WTC11 (cell line): ENCODE results near the gene PTCSC3. TPM values are rescaled to one million over a fixed set of nuclear protein-coding genes. Genes with fewer than 3 reads are reported as not detected.

Experiments used
- ATAC-seq: fragments of 200-7000 bp; cut with Tn5 transposase; 2 replicates; pipeline ENCODE4 v1.10.0; 2021; ENCODE audit warnings: mild to moderate bottlenecking, moderate library complexity
- CTCF ChIA-PET: fragments of 300-600 bp; sonication (Branson Sonifier 250); formaldehyde crosslinking; loops from one replicate; lab custom pipeline; 2021; ENCODE audit warnings: antibody characterized with exemption; lab: Charles Lee
- POLR2A ChIA-PET: fragments of 350-600 bp; sonication (Branson Sonifier 250); formaldehyde crosslinking; loops from one replicate; lab custom pipeline; 2021; ENCODE audit warnings: antibody characterized with exemption; lab: Charles Lee
- DNase-seq: peaks from one replicate; pipeline ENCODE4 v3.0.0; 2021; ENCODE audit warnings: low spot score
- H3K27ac Mint-ChIP-seq: 2 replicates; pipeline ENCODE4 v1.8.0; 2021; ENCODE audit warnings: mixed read lengths
- H3K27me3 Mint-ChIP-seq: 2 replicates; pipeline ENCODE4 v1.8.0; 2021; ENCODE audit warnings: low read depth, mild to moderate bottlenecking, moderate library complexity, mixed read lengths
- H3K36me3 Mint-ChIP-seq: 2 replicates; pipeline ENCODE4 v1.8.0; 2021; ENCODE audit warnings: mixed read lengths
- H3K4me1 Mint-ChIP-seq: 2 replicates; pipeline ENCODE4 v1.8.0; 2022; ENCODE audit warnings: mixed read lengths
- H3K4me3 Mint-ChIP-seq: 2 replicates; pipeline ENCODE4 v1.8.0; 2021; ENCODE audit warnings: mild to moderate bottlenecking, moderate library complexity, mixed read lengths
- H3K9me3 Mint-ChIP-seq: 2 replicates; pipeline ENCODE4 v1.8.0; 2021; ENCODE audit warnings: mixed read lengths
- AFF4 ChIP-seq: sonication (generic); formaldehyde crosslinking; IDR thresholded peaks from 2 replicates; pipeline ENCODE4 v1.8.1; 2023; ENCODE audit warnings: mild to moderate bottlenecking, missing genetic modification reagents, borderline replicate concordance
- E2F4 ChIP-seq: sonication (generic); formaldehyde crosslinking; IDR thresholded peaks from 2 replicates; pipeline ENCODE4 v1.8.1; 2022; ENCODE audit warnings: low read depth, mild to moderate bottlenecking, moderate library complexity, missing genetic modification reagents, borderline replicate concordance
- ELF4 ChIP-seq: sonication (generic); formaldehyde crosslinking; IDR thresholded peaks from 2 replicates; pipeline ENCODE4 v1.8.1; 2022; ENCODE audit warnings: low read depth, mild to moderate bottlenecking, moderate library complexity, missing genetic modification reagents
- FOXK1 ChIP-seq: sonication (generic); formaldehyde crosslinking; IDR thresholded peaks from 2 replicates; pipeline ENCODE4 v1.8.0; 2022; ENCODE audit warnings: mild to moderate bottlenecking, moderate library complexity, missing genetic modification reagents
- FOXP4 ChIP-seq: sonication (generic); formaldehyde crosslinking; IDR thresholded peaks from 2 replicates; pipeline ENCODE4 v1.8.0; 2022; ENCODE audit warnings: mild to moderate bottlenecking, missing genetic modification reagents
- KAT7 ChIP-seq: sonication (generic); formaldehyde crosslinking; IDR thresholded peaks from 2 replicates; pipeline ENCODE4 v1.8.1; 2023; ENCODE audit warnings: missing genetic modification reagents, mild to moderate bottlenecking, borderline replicate concordance
- MYBL2 ChIP-seq: sonication (generic); formaldehyde crosslinking; IDR thresholded peaks from 2 replicates; pipeline ENCODE4 v1.8.1; 2023; ENCODE audit warnings: mild to moderate bottlenecking, moderate library complexity, missing genetic modification reagents
- NFATC4 ChIP-seq: fragments of 250-450 bp; sonication (Bioruptor Pico); IDR thresholded peaks from 2 replicates; pipeline ENCODE4 v1.9.0; 2021; ENCODE audit warnings: mild to moderate bottlenecking
- PRDM15 ChIP-seq: sonication (generic); formaldehyde crosslinking; IDR thresholded peaks from 2 replicates; pipeline ENCODE4 v1.8.0; 2022; ENCODE audit warnings: missing genetic modification reagents
- TEAD1 ChIP-seq: sonication (generic); formaldehyde crosslinking; IDR thresholded peaks from 2 replicates; pipeline ENCODE4 v1.8.0; 2022; ENCODE audit warnings: mild to moderate bottlenecking, missing genetic modification reagents
- TEAD4 ChIP-seq: sonication (generic); formaldehyde crosslinking; IDR thresholded peaks from 2 replicates; pipeline ENCODE4 v1.8.0; 2022; ENCODE audit warnings: mild to moderate bottlenecking, missing genetic modification reagents
- ZNF263 ChIP-seq: sonication (generic); formaldehyde crosslinking; IDR thresholded peaks from 2 replicates; pipeline ENCODE4 v1.8.1; 2022; ENCODE audit warnings: low read depth, mild to moderate bottlenecking, moderate library complexity, missing genetic modification reagents
- ZNF281 ChIP-seq: sonication (generic); formaldehyde crosslinking; IDR thresholded peaks from 2 replicates; pipeline ENCODE4 v1.8.0; 2023; ENCODE audit warnings: mild to moderate bottlenecking, missing genetic modification reagents
- total RNA-seq: library from RNA; stranded (reverse); gene quantifications from 3 replicates; pipeline ENCODE4 v1.2.3, GENCODE V29; 2021

PTCSC3 gene
- total RNA-seq, 1 experiment from 2014 or later: not detected

- TF ChIP-seq AFF4 (CRISPR knock-in tag) (no peak), ZNF281 (CRISPR knock-in tag) (no peak), ZNF263 (no peak), ELF4 (CRISPR knock-in tag) (no peak)
Observed at GRCh38 chr14:36151335-36151734, 25.2 kb downstream of the PTCSC3 start (continued).

GRCh38 chr14:36134038-36134437 is 42.5 kb downstream of the PTCSC3 start:
- peaks cover 5% of the 10 kb centered on the region for H3K4me1 Mint-ChIP-seq
- no peaks in the 10 kb centered on the region for H3K36me3 Mint-ChIP-seq
- ATAC-seq (no peak), DNase-seq (no peak)
- no peak overlapping the region for H3K4me3 Mint-ChIP-seq
- no peak overlapping the region for H3K27ac Mint-ChIP-seq
- H3K27me3 Mint-ChIP-seq: no peaks in the 10 kb centered on the region
- no peaks in the 10 kb centered on the region for H3K9me3 Mint-ChIP-seq
- ChIA-PET CTCF (no interaction called here), POLR2A (no interaction called here)
- TF ChIP-seq KAT7 (CRISPR knock-in tag) (no peak), AFF4 (CRISPR knock-in tag) (no peak), FOXK1 (CRISPR knock-in tag) (no peak), MYBL2 (CRISPR knock-in tag) (no peak), NFATC4 (CRISPR knock-in tag) (no peak), FOXP4 (CRISPR knock-in tag) (no peak), TEAD1 (no peak), ZNF281 (CRISPR knock-in tag) (no peak), PRDM15 (CRISPR knock-in tag) (no peak), TEAD4 (CRISPR knock-in tag) (no peak), E2F4 (CRISPR knock-in tag) (no peak)
